GM12891 (cell line): ENCODE measurements around the gene FAM53A.

Experiments
- DNase-seq: peaks from one replicate; pipeline ENCODE4 v3.0.0; 2011; ENCODE audit warnings: low spot score; ENCODE audit not compliant: insufficient read length
- FAIRE-seq: peaks from 2 replicates; lab custom pipeline; 2011; peaks lifted over from hg19 to GRCh38; lab: Jason Lieb, UNC
- PAX5 ChIP-seq: IDR thresholded peaks from 2 replicates; pipeline ENCODE4 v1.6.1; 2011; ENCODE audit warnings: low read length, moderate library complexity, mild to moderate bottlenecking; ENCODE audit not compliant: insufficient read depth, severe bottlenecking
- POLR2A ChIP-seq: IDR thresholded peaks from 2 replicates; pipeline ENCODE4 v1.6.1; 2011; ENCODE audit warnings: low read depth, low read length, control low read depth
- POLR2AphosphoS5 ChIP-seq: IDR thresholded peaks from 2 replicates; pipeline ENCODE4 v1.6.1; 2011; ENCODE audit warnings: low read depth, low read length, control low read depth
- POU2F2 ChIP-seq: IDR thresholded peaks from 2 replicates; pipeline ENCODE4 v1.6.1; 2011; ENCODE audit warnings: low read depth, mild to moderate bottlenecking, control low read depth, low read length, moderate library complexity
- SPI1 ChIP-seq: IDR thresholded peaks from 2 replicates; pipeline ENCODE4 v1.6.1; 2011; ENCODE audit warnings: low read depth, low read length, control low read depth
- TAF1 ChIP-seq: IDR thresholded peaks from 2 replicates; pipeline ENCODE4 v1.6.1; 2011; ENCODE audit warnings: low read depth, low read length, control low read depth

Gene FAM53A

GRCh38 chr4:1625600-1626138 lies 58.4 kb downstream of the FAM53A start:
- TF ChIP-seq PAX5 (no peak), POLR2AphosphoS5 (no peak), POU2F2 (no peak), POLR2A (no peak), TAF1 (no peak), SPI1 (no peak)
- DNase-seq, result no peak
- no peak for FAIRE-seq

DNA sequence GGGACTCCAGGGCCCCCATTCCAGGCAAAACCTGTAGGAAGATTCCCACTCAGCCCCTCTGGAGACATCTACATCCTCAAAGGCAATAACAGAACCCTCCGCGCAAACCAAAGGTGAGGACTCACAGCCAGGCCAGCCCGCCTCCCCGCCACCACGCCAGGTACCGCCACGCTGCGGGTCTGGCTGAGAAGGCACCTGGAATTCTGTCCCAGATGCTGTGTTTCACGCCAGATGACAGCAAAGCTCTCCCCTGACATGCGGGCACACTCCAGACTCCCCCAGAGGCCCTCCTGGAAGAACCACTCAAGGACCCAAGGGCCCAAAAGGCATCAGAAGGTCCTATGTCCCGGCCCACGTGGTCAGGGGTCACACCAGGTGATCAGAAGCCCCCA lies 59.6 kb downstream of the FAM53A start:
- no peak for TF ChIP-seq PAX5
- TF ChIP-seq POU2F2, result no peak
- DNase-seq, result no peak
- FAIRE-seq, result no peak

DNA sequence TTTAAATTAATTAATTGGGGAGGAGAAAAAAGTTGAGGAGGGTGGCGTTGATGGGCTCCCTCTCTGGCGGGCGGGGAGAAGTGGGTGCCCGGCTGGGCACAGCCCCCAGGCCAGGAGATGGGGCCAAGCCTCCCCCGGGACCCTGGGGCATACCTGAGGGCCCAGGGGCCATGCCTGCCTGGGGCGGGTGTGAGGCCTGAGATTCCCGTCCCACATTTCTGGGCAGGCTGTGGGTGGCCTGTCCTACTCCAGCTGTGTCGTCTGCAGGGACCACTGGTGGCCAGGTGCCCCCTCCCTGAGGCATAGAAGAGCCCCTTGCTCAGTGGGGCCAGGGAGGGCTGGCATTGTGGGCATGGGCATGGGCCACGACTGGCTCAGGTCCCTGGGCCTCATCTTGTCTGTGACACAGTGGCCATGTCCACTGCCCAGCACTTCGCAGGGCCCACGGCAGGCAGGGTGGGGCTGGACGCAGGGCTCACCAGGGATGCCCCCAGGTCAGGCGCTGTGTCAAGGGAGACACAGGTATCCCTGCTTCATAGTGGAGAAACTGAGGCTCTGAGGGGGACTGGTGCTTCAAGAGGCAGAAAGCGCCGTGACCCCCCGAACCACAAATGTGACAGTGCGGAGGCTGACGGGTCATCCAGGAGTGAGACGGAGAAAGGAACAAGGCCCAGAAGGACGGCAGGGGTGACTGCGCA lies 60.1 kb downstream of the FAM53A start:
- FAIRE-seq, result no peak
- DNase-seq, result no peak

GRCh38 chr4:1623400-1623799 lies 60.7 kb downstream of the FAM53A start:
- DNase-seq (no peak), FAIRE-seq (no peak)
- TF ChIP-seq POLR2A (no peak), PAX5 (no peak), TAF1 (no peak), POLR2AphosphoS5 (no peak), POU2F2 (no peak), SPI1 (no peak)

More for the DNA sequence above, 60.1 kb downstream of the FAM53A start:
- no peak for TF ChIP-seq POU2F2
- TF ChIP-seq TAF1, result no peak
- no peak for TF ChIP-seq POLR2AphosphoS5
- TF ChIP-seq PAX5, result no peak
- no peak for TF ChIP-seq SPI1

DNA sequence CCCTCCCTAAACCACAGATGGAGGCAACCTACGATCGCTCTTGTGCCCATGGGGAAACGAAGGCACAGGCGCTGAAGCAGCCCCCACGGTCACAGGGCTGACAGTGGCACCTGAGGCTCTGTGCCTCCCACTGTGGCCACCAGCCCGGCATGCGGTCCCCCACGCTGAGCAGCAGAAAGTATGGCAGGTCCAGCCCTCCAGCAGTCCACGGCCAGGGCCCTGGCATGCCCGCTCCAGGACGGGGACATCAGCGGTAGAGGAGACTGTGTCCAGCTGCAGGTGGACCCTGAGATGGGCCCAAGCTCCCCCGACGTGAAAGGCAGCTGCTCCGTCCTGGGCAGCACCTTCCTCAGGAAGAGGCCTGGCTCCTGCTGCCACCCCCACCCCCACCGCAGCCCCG lies 61.2 kb downstream of the FAM53A start:
- no peak for DNase-seq
- no peak for FAIRE-seq
- TF ChIP-seq PAX5 (no peak), SPI1 (no peak), TAF1 (no peak), POLR2A (no peak), POLR2AphosphoS5 (no peak), POU2F2 (no peak)

- DNase-seq, result no peak
- TF ChIP-seq POU2F2, result no peak
- no peak for TF ChIP-seq PAX5
- no peak for TF ChIP-seq SPI1
- TF ChIP-seq TAF1, result no peak
- FAIRE-seq, result no peak
These were observed 61.9 kb downstream of the FAM53A start for GRCh38 chr4:1622238-1622637.

DNA sequence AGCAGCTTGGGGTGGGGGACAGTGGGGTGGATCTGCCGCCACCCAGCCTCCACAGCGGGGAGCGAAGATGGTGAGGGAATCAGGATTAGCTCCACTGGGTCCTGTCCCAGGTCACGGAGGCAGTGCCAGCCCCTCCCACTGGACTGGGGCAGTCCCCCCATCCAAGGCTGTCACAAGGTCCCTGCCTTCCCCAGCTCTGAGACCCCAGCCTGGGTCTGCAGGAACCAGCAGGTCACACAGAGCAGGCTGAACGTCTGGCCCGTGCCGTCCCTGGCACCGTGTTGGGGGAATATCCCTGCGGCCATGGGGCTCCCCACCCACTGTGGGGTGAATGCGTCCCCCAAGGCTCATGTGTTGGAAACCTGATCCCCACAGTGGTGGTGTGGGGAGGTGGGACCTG lies 62.6 kb downstream of the FAM53A start:
- FAIRE-seq, result no peak
- TF ChIP-seq POLR2AphosphoS5, result no peak
- TF ChIP-seq POLR2A, result no peak
- no peak for TF ChIP-seq POU2F2
- no peak for TF ChIP-seq SPI1
- TF ChIP-seq PAX5, result no peak
- TF ChIP-seq TAF1, result no peak
- DNase-seq, result no peak

DNA sequence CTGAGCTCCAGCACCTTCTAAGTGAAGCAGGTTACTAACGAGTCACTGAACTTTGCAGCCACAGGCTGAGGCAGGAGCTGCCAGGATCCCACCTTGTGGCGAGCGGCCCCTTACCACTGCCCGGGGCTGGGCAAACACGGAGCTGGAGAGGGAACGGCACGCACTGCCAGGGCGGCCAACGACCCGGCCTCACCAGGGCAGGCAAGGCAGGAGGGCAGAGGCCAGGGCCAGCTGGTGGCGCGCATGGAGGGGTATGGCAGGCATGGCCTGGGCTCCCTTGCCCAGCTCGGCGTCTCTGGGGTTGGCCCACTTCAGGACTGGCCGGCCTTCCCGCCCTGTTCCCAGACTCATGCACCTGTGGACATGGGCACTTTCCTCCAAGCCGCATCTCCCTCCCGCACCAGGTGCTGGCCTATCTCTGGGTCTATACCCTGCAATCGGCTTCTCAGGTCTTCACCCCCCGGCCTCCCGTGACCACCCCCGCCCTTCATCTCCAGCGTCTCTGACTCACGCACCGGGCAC lies 64.9 kb downstream of the FAM53A start:
- TF ChIP-seq POLR2AphosphoS5 (no peak), PAX5 (no peak), SPI1 (no peak), POU2F2 (no peak), POLR2A (no peak), TAF1 (no peak)
- FAIRE-seq (no peak), DNase-seq (no peak)

- no peak for TF ChIP-seq POLR2AphosphoS5
- FAIRE-seq (no peak), DNase-seq (no peak)
These were observed 65.7 kb downstream of the FAM53A start for GRCh38 chr4:1618438-1618837.

DNA sequence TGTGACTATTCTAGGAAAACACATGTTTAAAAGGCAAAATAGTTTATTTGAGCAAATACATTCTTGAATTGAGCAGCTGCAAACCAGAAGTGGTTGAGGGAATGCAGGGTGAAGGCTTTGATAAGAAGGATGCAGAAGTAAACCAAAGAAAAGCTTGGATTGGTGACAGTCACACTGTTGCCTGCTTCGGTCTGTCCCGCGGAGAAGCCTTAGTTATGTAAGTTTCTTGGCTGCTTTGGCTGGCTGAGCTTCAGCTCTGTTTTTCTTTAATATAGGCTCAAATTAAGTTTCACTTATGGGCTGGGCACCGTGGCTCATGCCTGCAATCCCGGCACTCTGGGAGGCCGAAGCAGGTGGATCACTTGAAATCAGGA lies 67.6 kb downstream of the FAM53A start:
- no peak for TF ChIP-seq PAX5
- DNase-seq, result no peak
- no peak for FAIRE-seq
